SK-N-SH (cell line): Measurements from ENCODE around the gene OPCML.

Experiments
- GABPA ChIP-seq: IDR thresholded peaks from 2 replicates; pipeline ENCODE4 v1.4.0; 2012; ENCODE audit warnings: low read depth, mild to moderate bottlenecking
- SMC3 ChIP-seq: IDR thresholded peaks from 2 replicates; pipeline ENCODE4 v1.6.1; 2012; ENCODE audit warnings: low read depth, low read length, improper control_type of control experiment
- TF ChIP-seq, protein P1 (sequence below): IDR thresholded peaks from 2 replicates; pipeline ENCODE4 v1.6.1; 2012; ENCODE audit warnings: mild to moderate bottlenecking, low read depth, low read length, moderate library complexity
- TF ChIP-seq, protein P2 (sequence below): fragments of 200-600 bp; sonication (generic); IDR thresholded peaks from 2 replicates; pipeline ENCODE4 v1.6.1; 2017; ENCODE audit warnings: antibody characterized with exemption, mild to moderate bottlenecking, moderate library complexity
- TF ChIP-seq, protein P3 (sequence below): IDR thresholded peaks from 2 replicates; pipeline ENCODE4; 2012
- TF ChIP-seq, protein P4 (sequence below): IDR thresholded peaks from 2 replicates; pipeline ENCODE4 v1.4.0; 2012; ENCODE audit warnings: low read depth, borderline replicate concordance

DNA sequence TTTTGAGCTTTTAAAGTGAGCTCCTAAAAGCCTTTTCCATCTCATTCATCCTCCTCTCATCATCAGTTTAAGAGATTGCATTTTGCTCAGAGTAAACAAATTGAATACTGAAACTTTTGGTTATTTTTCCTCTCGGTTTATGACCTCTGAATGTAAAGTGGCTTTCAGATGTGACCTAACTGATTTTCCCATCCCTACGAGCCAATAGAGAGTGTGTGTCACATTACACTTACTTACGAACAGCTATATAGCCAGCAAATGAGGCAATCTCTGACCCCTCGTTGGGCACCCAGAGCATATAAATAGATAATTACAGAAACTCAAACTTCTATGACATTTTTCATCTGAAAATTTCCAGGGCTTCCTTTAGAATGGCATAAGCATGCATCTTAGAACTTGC lies 317.7 kb downstream of the OPCML start:
- TF ChIP-seq, protein P1, sequence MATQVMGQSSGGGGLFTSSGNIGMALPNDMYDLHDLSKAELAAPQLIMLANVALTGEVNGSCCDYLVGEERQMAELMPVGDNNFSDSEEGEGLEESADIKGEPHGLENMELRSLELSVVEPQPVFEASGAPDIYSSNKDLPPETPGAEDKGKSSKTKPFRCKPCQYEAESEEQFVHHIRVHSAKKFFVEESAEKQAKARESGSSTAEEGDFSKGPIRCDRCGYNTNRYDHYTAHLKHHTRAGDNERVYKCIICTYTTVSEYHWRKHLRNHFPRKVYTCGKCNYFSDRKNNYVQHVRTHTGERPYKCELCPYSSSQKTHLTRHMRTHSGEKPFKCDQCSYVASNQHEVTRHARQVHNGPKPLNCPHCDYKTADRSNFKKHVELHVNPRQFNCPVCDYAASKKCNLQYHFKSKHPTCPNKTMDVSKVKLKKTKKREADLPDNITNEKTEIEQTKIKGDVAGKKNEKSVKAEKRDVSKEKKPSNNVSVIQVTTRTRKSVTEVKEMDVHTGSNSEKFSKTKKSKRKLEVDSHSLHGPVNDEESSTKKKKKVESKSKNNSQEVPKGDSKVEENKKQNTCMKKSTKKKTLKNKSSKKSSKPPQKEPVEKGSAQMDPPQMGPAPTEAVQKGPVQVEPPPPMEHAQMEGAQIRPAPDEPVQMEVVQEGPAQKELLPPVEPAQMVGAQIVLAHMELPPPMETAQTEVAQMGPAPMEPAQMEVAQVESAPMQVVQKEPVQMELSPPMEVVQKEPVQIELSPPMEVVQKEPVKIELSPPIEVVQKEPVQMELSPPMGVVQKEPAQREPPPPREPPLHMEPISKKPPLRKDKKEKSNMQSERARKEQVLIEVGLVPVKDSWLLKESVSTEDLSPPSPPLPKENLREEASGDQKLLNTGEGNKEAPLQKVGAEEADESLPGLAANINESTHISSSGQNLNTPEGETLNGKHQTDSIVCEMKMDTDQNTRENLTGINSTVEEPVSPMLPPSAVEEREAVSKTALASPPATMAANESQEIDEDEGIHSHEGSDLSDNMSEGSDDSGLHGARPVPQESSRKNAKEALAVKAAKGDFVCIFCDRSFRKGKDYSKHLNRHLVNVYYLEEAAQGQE = no peak
- TF ChIP-seq, protein P2, sequence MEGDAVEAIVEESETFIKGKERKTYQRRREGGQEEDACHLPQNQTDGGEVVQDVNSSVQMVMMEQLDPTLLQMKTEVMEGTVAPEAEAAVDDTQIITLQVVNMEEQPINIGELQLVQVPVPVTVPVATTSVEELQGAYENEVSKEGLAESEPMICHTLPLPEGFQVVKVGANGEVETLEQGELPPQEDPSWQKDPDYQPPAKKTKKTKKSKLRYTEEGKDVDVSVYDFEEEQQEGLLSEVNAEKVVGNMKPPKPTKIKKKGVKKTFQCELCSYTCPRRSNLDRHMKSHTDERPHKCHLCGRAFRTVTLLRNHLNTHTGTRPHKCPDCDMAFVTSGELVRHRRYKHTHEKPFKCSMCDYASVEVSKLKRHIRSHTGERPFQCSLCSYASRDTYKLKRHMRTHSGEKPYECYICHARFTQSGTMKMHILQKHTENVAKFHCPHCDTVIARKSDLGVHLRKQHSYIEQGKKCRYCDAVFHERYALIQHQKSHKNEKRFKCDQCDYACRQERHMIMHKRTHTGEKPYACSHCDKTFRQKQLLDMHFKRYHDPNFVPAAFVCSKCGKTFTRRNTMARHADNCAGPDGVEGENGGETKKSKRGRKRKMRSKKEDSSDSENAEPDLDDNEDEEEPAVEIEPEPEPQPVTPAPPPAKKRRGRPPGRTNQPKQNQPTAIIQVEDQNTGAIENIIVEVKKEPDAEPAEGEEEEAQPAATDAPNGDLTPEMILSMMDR = no peak
- TF ChIP-seq, protein P3, sequence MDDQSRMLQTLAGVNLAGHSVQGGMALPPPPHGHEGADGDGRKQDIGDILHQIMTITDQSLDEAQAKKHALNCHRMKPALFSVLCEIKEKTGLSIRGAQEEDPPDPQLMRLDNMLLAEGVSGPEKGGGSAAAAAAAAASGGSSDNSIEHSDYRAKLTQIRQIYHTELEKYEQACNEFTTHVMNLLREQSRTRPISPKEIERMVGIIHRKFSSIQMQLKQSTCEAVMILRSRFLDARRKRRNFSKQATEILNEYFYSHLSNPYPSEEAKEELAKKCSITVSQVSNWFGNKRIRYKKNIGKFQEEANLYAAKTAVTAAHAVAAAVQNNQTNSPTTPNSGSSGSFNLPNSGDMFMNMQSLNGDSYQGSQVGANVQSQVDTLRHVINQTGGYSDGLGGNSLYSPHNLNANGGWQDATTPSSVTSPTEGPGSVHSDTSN = no peak
- TF ChIP-seq, protein P4, sequence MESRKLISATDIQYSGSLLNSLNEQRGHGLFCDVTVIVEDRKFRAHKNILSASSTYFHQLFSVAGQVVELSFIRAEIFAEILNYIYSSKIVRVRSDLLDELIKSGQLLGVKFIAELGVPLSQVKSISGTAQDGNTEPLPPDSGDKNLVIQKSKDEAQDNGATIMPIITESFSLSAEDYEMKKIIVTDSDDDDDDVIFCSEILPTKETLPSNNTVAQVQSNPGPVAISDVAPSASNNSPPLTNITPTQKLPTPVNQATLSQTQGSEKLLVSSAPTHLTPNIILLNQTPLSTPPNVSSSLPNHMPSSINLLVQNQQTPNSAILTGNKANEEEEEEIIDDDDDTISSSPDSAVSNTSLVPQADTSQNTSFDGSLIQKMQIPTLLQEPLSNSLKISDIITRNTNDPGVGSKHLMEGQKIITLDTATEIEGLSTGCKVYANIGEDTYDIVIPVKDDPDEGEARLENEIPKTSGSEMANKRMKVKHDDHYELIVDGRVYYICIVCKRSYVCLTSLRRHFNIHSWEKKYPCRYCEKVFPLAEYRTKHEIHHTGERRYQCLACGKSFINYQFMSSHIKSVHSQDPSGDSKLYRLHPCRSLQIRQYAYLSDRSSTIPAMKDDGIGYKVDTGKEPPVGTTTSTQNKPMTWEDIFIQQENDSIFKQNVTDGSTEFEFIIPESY = no peak
- no peak for TF ChIP-seq SMC3
- no peak for TF ChIP-seq GABPA
